ENCODE measurements around the gene PDGFD. TPM values are rescaled to one million over a fixed set of nuclear protein-coding genes. Genes with fewer than 3 reads are reported as not detected.

PDGFD gene
- total RNA-seq, 2 experiments from 2014 or later = 0.20 TPM; not detected in 1

DNA sequence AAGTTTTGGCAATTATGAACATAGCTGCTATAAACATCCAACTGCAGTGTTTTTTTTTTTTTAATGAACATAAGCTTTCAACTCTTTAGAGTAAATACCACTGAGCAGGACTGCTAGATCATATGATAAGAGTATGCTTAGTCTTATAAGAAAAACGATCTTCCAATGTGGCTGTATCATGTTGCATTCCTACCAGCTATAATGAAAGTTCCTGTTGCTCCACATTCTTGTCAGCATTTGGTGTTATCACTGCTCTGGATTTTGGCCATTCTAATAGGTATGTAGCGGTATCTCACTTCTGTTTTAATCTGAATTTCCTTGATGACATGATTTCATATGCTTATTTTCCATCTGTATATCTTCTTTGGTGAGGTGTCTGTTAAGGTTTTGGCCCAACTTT, 50.4 kb downstream of the PDGFD start:
- DNase-seq = no peak
- no peak overlapping the region for H3K27ac Mint-ChIP-seq
- intact Hi-C loops (cut with micrococcal nuclease) = no loop called here
- no peaks in the 10 kb centered on the region for H3K4me1 Mint-ChIP-seq (ENCODE audit: low read depth)
- POLR2A ChIA-PET = no interaction called here
- peaks cover 8% of the 10 kb centered on the region for H3K9me3 Mint-ChIP-seq
- no peak for ATAC-seq
- CTCF ChIA-PET = no interaction called here
- H3K36me3 Mint-ChIP-seq (ENCODE audit: low read depth) = no peaks in the 10 kb centered on the region
- no peaks in the 10 kb centered on the region for H3K27me3 Mint-ChIP-seq
- TF ChIP-seq, protein P1, sequence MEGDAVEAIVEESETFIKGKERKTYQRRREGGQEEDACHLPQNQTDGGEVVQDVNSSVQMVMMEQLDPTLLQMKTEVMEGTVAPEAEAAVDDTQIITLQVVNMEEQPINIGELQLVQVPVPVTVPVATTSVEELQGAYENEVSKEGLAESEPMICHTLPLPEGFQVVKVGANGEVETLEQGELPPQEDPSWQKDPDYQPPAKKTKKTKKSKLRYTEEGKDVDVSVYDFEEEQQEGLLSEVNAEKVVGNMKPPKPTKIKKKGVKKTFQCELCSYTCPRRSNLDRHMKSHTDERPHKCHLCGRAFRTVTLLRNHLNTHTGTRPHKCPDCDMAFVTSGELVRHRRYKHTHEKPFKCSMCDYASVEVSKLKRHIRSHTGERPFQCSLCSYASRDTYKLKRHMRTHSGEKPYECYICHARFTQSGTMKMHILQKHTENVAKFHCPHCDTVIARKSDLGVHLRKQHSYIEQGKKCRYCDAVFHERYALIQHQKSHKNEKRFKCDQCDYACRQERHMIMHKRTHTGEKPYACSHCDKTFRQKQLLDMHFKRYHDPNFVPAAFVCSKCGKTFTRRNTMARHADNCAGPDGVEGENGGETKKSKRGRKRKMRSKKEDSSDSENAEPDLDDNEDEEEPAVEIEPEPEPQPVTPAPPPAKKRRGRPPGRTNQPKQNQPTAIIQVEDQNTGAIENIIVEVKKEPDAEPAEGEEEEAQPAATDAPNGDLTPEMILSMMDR (IDR thresholded peaks at IDR 0.05) = no peak
- no peak overlapping the region for H3K4me3 Mint-ChIP-seq

DNA sequence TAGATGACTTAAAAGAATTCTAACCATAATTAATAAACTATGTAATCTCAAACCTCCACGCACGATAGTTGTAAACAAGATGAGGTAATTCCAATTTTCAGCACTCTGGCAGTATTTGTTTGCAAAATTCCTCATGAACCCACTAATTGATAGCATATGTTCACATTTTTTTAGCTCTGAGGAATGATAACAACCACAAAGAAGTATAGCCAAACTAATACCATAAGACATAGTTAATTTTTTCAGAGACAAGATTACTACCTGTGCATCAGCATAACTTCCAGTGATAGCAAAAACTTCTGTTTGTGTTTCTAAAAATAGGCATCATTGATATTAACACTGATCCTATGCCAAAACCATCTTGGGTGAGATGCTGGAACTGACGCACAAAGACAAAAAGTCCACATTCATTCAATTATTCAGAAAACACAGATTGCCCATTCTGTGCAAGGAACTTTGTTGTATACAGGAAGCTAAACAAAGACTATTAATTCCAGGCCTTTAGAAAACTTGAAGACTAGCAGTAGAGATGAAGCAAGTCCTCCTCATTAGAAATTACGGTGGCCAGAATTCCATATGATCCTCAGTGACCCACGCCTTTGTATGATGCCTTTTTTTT, 57.7 kb downstream of the PDGFD start:
- H3K36me3 Mint-ChIP-seq (ENCODE audit: low read depth) = no peaks in the 10 kb centered on the region
- no peaks in the 10 kb centered on the region for H3K4me1 Mint-ChIP-seq (ENCODE audit: low read depth)
- H3K9me3 Mint-ChIP-seq = peaks cover under 1% of the 10 kb centered on the region
- intact Hi-C loops (cut with micrococcal nuclease) = no loop called here
- H3K4me3 Mint-ChIP-seq = no peak overlapping the region
- H3K27me3 Mint-ChIP-seq = no peaks in the 10 kb centered on the region
- ATAC-seq (no peak), DNase-seq (no peak)
- TF ChIP-seq, protein P1 (IDR thresholded peaks at IDR 0.05) = no peak
- no peak overlapping the region for H3K27ac Mint-ChIP-seq
- ChIA-PET POLR2A (no interaction called here), CTCF (interaction anchor here (0.9 kb wide), 1 partner anchor 424 kb away, joined by 3 read pairs; no protein-coding TSS in a partner anchor)

GRCh38 chr11:104105155-104105554, 58.8 kb downstream of the PDGFD start:
- H3K36me3 Mint-ChIP-seq (ENCODE audit: low read depth) = no peaks in the 10 kb centered on the region
- DNase-seq (no peak), ATAC-seq (no peak)
- ChIA-PET POLR2A (no interaction called here), CTCF (no interaction called here)
- no peak overlapping the region for H3K4me3 Mint-ChIP-seq
- TF ChIP-seq, protein P1 (IDR thresholded peaks at IDR 0.05) = no peak
- H3K27ac Mint-ChIP-seq = no peak overlapping the region
- H3K4me1 Mint-ChIP-seq (ENCODE audit: low read depth) = no peaks in the 10 kb centered on the region
- no peaks in the 10 kb centered on the region for H3K27me3 Mint-ChIP-seq
- intact Hi-C loops (cut with micrococcal nuclease) = no loop called here
- peaks cover 2% of the 10 kb centered on the region for H3K9me3 Mint-ChIP-seq

- H3K27ac Mint-ChIP-seq = no peak overlapping the region
- H3K4me3 Mint-ChIP-seq = no peak overlapping the region
Measured at GRCh38 chr11:104104664-104105063, 59.3 kb downstream of the PDGFD start.

GRCh38 chr11:104104201-104104600, 59.7 kb downstream of the PDGFD start:
- CTCF ChIA-PET = no interaction called here
- no peaks in the 10 kb centered on the region for H3K27me3 Mint-ChIP-seq
- no peaks in the 10 kb centered on the region for H3K36me3 Mint-ChIP-seq (ENCODE audit: low read depth)
- intact Hi-C loops (cut with micrococcal nuclease) = no loop called here
- DNase-seq (no peak), ATAC-seq (no peak)
- no peak overlapping the region for H3K27ac Mint-ChIP-seq
- POLR2A ChIA-PET = no interaction called here
- peaks cover 2% of the 10 kb centered on the region for H3K9me3 Mint-ChIP-seq
- no peaks in the 10 kb centered on the region for H3K4me1 Mint-ChIP-seq (ENCODE audit: low read depth)
- TF ChIP-seq, protein P1 (IDR thresholded peaks at IDR 0.05) = no peak
- no peak overlapping the region for H3K4me3 Mint-ChIP-seq

More at GRCh38 chr11:104104664-104105063, 59.3 kb downstream of the PDGFD start:
- POLR2A ChIA-PET = no interaction called here
- no peaks in the 10 kb centered on the region for H3K27me3 Mint-ChIP-seq
- TF ChIP-seq, protein P1 (IDR thresholded peaks at IDR 0.05) = no peak
- H3K36me3 Mint-ChIP-seq (ENCODE audit: low read depth) = no peaks in the 10 kb centered on the region
- peaks cover 2% of the 10 kb centered on the region for H3K9me3 Mint-ChIP-seq
- intact Hi-C loops (cut with micrococcal nuclease) = no loop called here
- no peaks in the 10 kb centered on the region for H3K4me1 Mint-ChIP-seq (ENCODE audit: low read depth)
- no peak for ATAC-seq
- no peak for DNase-seq
- CTCF ChIA-PET = no interaction called here
